ENCODE measurements around the gene UPK3BL2.
"Not testable (repeated sequence)": the region's sequence is repeated elsewhere in the genome, so short reads cannot be mapped to it uniquely, and the experiment has no call there.

- TF ChIP-seq CTCF (IDR thresholded peaks at IDR 0.05 in 2 of 3, conservative IDR thresholded peaks at IDR 0.05 in 1 of 3; ENCODE audit: insufficient read depth in 2 of 3, low read depth in 1 of 3, low read length in 3 of 3); USF2 (CRISPR knock-in tag; IDR thresholded peaks at IDR 0.05): not testable (repeated sequence)
These were observed 49.1 kb upstream of the UPK3BL2 start for GRCh38 chr7:102592477-102593019.
